PC-3 (cell line): ENCODE data around the gene DYSF. TPM values are rescaled to one million over a fixed set of nuclear protein-coding genes. Genes with fewer than 3 reads are reported as not detected.
"Not testable (repeated sequence)": the region's sequence is repeated elsewhere in the genome, so short reads cannot be mapped to it uniquely, and the experiment has no call there.

Experiments
- ATAC-seq: fragments of 200-7000 bp; cut with Tn5 transposase; 2 replicates; pipeline ENCODE4 v1.9.1; 2020; ENCODE audit warnings: mild to moderate bottlenecking, moderate library complexity
- BruUV-seq: library from RNA; stranded (reverse); fragments of 400-500 nt; replicated peaks from 2 replicates; lab custom pipeline; 2021; lab: Mats Ljungman, UMichigan
- CTCF ChIA-PET: fragments of 300-600 bp; sonication (Branson Sonifier 250); formaldehyde crosslinking; loops from one replicate; lab custom pipeline; 2022; ENCODE audit warnings: antibody characterized with exemption; lab: Charles Lee
- POLR2A ChIA-PET: fragments of 300-600 bp; sonication (Branson Sonifier 250); formaldehyde crosslinking; loops from one replicate; lab custom pipeline; 2022; ENCODE audit warnings: antibody characterized with exemption; ENCODE audit not compliant: unreplicated experiment; lab: Charles Lee
- DNase-seq: peaks from one replicate; pipeline ENCODE4 v3.0.0-alpha.2; 2015
- H2AFZ ChIP-seq: fragments of 300-600 bp; sonication (generic); 2 replicates; pipeline ENCODE4 v1.6.0; 2016; ENCODE audit warnings: antibody characterized with exemption, low read length
- H3F3A ChIP-seq: fragments of 300-600 bp; sonication (generic); one replicate; pipeline ENCODE4 v1.6.0; 2017; ENCODE audit warnings: antibody characterized with exemption, low read length, control low read depth, mild to moderate bottlenecking; ENCODE audit not compliant: unreplicated experiment
- H3K27ac ChIP-seq: fragments of 300-600 bp; sonication (generic); 2 replicates; pipeline ENCODE4 v1.5.1; 2016; ENCODE audit warnings: mild to moderate bottlenecking, low read length
- H3K27me3 ChIP-seq: fragments of 300-600 bp; sonication (generic); 2 replicates; pipeline ENCODE4 v1.6.1; 2016; ENCODE audit warnings: low read length, mixed read lengths
- H3K36me3 ChIP-seq: fragments of 300-600 bp; sonication (generic); 2 replicates; pipeline ENCODE4 v1.6.1; 2016; ENCODE audit warnings: low read depth, mixed run types, low read length, mixed read lengths
- H3K4me1 ChIP-seq: fragments of 300-600 bp; sonication (generic); 2 replicates; pipeline ENCODE4 v1.5.1; 2016; ENCODE audit warnings: low read length; ENCODE audit not compliant: insufficient read depth
- H3K4me2 ChIP-seq: fragments of 300-600 bp; sonication (generic); 2 replicates; pipeline ENCODE4 v1.6.0; 2016; ENCODE audit warnings: low read length
- H3K4me3 ChIP-seq: fragments of 300-600 bp; sonication (generic); 2 replicates; pipeline ENCODE4 v1.5.1; 2016; ENCODE audit warnings: mild to moderate bottlenecking, low read length, mixed read lengths
- H3K79me2 ChIP-seq: fragments of 300-600 bp; sonication (generic); 2 replicates; pipeline ENCODE4 v1.6.1; 2017; ENCODE audit warnings: low read length, mixed read lengths
- H3K9ac ChIP-seq: fragments of 300-600 bp; sonication (generic); 2 replicates; pipeline ENCODE4 v1.6.0; 2016; ENCODE audit warnings: mild to moderate bottlenecking, low read length
- H3K9me2 ChIP-seq: fragments of 300-600 bp; sonication (generic); replicated peaks from 2 replicates; pipeline ENCODE4 v1.6.1; 2016; ENCODE audit warnings: mixed run types, low read length, mixed read lengths
- H3K9me3 ChIP-seq: fragments of 300-600 bp; sonication (generic); 2 replicates; pipeline ENCODE4 v1.6.1; 2016; ENCODE audit warnings: low read length, mixed read lengths
- H4K20me1 ChIP-seq: fragments of 300-600 bp; sonication (generic); 2 replicates; pipeline ENCODE4 v1.6.1; 2016; ENCODE audit warnings: low read length, mixed read lengths
- EZH2 ChIP-seq: fragments of 300-600 bp; sonication (generic); IDR thresholded peaks from one replicate; pipeline ENCODE4 v1.6.1; 2017; ENCODE audit warnings: antibody characterized with exemption, mild to moderate bottlenecking, low read length; ENCODE audit not compliant: unreplicated experiment
- EZH2phosphoT487 ChIP-seq: fragments of 300-600 bp; sonication (generic); IDR thresholded peaks from 2 replicates; pipeline ENCODE4 v1.6.1; 2018; ENCODE audit warnings: mild to moderate bottlenecking, antibody characterized with exemption, low read length, borderline replicate concordance
- intact Hi-C: fragments of 100-400 bp; cut with micrococcal nuclease; formaldehyde crosslinking; loops from 2 replicates; pipeline ENCODE4 v1.9.0; 2023
- total RNA-seq: library from RNA; depleted of rRNA; stranded (reverse); fragments of >200 nt; gene quantifications from 2 replicates; pipeline ENCODE4 v1.2.3, GENCODE V29; 2014
- TF ChIP-seq, protein P1 (sequence below): fragments of 300-600 bp; sonication (generic); conservative IDR thresholded peaks from 2 replicates; pipeline ENCODE4 v1.5.1; 2017; ENCODE audit warnings: antibody characterized with exemption, low read depth, mild to moderate bottlenecking, low read length

The DYSF gene
- total RNA-seq, 1 experiment from 2014 or later = 13.0 TPM

DNA sequence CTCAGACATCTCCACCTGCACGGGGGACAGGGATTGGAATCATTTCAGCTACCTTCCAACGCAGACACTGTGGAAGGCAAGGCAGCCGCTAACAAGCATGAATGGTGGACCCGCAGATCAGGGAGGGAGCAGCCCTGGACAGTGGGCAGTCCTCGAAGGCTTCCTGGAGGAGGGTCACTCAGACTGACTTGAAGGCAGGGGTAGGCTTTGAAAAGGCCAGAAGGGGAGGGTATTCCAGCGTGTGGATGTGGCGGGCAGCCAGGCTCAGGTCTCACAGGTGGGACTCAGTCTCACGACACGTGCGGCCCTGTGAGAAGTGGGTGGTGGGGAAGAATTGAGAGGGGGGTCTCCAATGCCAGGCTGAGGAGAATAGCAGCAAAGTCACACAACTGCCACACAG, 29.9 kb downstream of the DYSF start:
- DNase-seq = no peak
- no peaks in the 10 kb centered on the region for H3K27me3 ChIP-seq
- no peak overlapping the region for H3K4me3 ChIP-seq
- H3K4me2 ChIP-seq = no peak overlapping the region
- H3K4me1 ChIP-seq = no peaks in the 10 kb centered on the region
- no peak overlapping the region for H3K27ac ChIP-seq
- no peak overlapping the region for H3K9ac ChIP-seq
- no peak for TF ChIP-seq EZH2
- no peak for TF ChIP-seq EZH2phosphoT487
- TF ChIP-seq, protein P1, sequence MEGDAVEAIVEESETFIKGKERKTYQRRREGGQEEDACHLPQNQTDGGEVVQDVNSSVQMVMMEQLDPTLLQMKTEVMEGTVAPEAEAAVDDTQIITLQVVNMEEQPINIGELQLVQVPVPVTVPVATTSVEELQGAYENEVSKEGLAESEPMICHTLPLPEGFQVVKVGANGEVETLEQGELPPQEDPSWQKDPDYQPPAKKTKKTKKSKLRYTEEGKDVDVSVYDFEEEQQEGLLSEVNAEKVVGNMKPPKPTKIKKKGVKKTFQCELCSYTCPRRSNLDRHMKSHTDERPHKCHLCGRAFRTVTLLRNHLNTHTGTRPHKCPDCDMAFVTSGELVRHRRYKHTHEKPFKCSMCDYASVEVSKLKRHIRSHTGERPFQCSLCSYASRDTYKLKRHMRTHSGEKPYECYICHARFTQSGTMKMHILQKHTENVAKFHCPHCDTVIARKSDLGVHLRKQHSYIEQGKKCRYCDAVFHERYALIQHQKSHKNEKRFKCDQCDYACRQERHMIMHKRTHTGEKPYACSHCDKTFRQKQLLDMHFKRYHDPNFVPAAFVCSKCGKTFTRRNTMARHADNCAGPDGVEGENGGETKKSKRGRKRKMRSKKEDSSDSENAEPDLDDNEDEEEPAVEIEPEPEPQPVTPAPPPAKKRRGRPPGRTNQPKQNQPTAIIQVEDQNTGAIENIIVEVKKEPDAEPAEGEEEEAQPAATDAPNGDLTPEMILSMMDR = no peak
- H3K9me3 ChIP-seq = no peaks in the 10 kb centered on the region
- CTCF ChIA-PET = no interaction called here
- POLR2A ChIA-PET = no interaction called here
- no peaks in the 10 kb centered on the region for H4K20me1 ChIP-seq
- H3K36me3 ChIP-seq = no peaks in the 10 kb centered on the region
- no peaks in the 10 kb centered on the region for H3F3A ChIP-seq
- no peaks in the 10 kb centered on the region for H3K79me2 ChIP-seq
- ATAC-seq = no peak
- no peak overlapping the region for H2AFZ ChIP-seq
- no TSS peak for BruUV-seq
- H3K9me2 ChIP-seq = no peaks in the 10 kb centered on the region
- intact Hi-C loops = no loop called here

DNA sequence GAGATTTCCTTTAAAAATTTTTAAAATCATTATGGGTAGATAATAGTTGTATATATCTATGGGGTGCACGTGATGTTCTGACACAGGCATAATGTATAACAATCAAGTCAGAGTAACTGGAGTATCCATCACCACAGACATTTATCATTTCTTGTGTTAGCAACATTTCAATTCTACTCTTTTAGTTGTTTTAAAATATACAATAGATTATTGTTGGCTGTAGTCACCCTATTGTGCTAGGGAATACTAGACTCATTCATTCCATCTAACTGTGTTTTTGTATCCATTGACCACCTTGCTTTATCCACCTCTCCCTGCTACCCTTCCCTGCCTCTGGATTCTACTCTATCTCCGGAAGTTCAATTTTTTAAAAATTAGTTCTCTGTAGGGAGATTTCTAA, 31.0 kb downstream of the DYSF start:
- intact Hi-C loops = no loop called here
- Histone ChIP-seq H3K4me1 (no peaks in the 10 kb centered on the region), H3K9ac (no peak overlapping the region), H3K36me3 (no peaks in the 10 kb centered on the region), H3K27ac (no peak overlapping the region), H3K9me2 (no peaks in the 10 kb centered on the region), H2AFZ (no peak overlapping the region), H3K9me3 (no peaks in the 10 kb centered on the region), H4K20me1 (no peaks in the 10 kb centered on the region), H3K4me3 (no peak overlapping the region), H3K79me2 (no peaks in the 10 kb centered on the region), H3K27me3 (no peaks in the 10 kb centered on the region), H3K4me2 (no peak overlapping the region), H3F3A (no peaks in the 10 kb centered on the region)
- ChIA-PET CTCF (no interaction called here), POLR2A (no interaction called here)
- DNase-seq (no peak), ATAC-seq (no peak)
- TF ChIP-seq EZH2 (no peak), EZH2phosphoT487 (no peak)
- TF ChIP-seq, protein P1 = no peak
- no TSS peak for BruUV-seq

DNA sequence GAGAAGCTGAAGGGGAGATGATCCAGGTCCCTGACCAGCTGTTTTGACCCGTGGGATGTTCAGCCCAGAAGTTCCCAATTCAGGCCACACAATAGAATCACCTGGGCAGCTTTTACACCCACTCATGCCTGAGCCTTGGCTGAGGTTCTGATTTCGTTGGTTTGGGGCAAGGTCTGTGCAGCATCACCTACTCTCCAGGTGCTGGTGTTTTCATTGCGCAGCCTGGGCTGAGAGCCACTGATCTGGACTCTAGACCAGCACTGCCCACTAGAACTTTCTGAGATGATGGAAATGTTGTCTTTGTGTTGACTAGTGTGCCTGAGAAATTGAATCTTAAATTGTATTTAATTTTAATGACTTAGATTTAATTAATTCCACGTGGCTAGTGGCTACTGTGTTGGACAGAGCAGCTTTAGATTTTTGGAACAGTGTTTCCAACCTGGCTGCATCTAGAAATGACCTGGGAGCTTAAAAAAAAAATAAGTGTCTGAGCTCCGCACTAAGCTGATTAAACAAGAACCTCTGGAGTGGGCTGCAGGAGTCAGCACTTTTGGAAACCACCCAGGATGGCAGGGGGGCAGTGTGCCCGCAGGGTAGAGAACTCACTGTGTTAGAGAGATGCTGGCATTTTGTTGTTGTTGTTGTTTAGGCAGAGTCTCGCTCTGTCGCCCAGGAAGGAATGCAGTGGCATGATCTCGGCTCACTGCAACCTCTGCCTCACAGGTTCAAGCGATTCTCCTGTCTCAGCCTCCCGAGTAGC, 33.7 kb downstream of the DYSF start:
- no TSS peak for BruUV-seq
- CTCF ChIA-PET = no interaction called here
- DNase-seq = no peak

DNA sequence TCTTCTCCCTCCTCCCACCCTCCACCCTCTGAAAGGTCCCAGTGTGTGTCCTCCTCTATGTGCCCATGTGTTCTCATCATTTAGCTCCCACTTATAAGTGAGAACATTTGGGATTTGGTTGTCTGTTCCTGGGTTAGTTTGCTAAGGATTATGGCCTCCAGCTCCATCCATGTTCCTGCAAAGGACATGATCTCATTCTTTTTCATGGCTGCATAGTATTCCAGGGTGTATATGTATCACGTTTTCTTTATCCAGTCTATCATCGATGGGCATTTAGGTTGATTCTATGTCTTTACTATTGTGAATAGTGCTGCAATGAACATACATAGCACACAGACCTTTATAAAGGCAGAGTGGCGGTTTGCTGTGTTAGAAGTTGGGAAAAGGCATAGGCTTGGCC, 38.2 kb downstream of the DYSF start:
- H3K9ac ChIP-seq, CTCF ChIA-PET, H3K9me3 ChIP-seq, H4K20me1 ChIP-seq, ATAC-seq, POLR2A ChIA-PET, DNase-seq, H3K4me3 ChIP-seq, H3K9me2 ChIP-seq, BruUV-seq, H3F3A ChIP-seq, H3K79me2 ChIP-seq, intact Hi-C loops, H3K27me3 ChIP-seq, H3K36me3 ChIP-seq: not testable (repeated sequence)
- H3K27ac ChIP-seq = peak overlapping the region; percentile 75
- peak overlapping the region; percentile 67 for H3K4me2 ChIP-seq
- peaks cover 18% of the 10 kb centered on the region for H3K4me1 ChIP-seq
- H2AFZ ChIP-seq = peak overlapping the region; percentile 69; the same call in 1 of the 2 replicates

More for the DNA sequence above, 33.7 kb downstream of the DYSF start:
- intact Hi-C loops = no loop called here
- Histone ChIP-seq H3K36me3 (no peaks in the 10 kb centered on the region), H3K4me3 (no peak overlapping the region), H3K9me3 (no peaks in the 10 kb centered on the region), H3K4me2 (no peak overlapping the region), H3K9ac (no peak overlapping the region), H2AFZ (no peak overlapping the region), H4K20me1 (no peaks in the 10 kb centered on the region), H3F3A (no peaks in the 10 kb centered on the region), H3K27me3 (no peaks in the 10 kb centered on the region), H3K79me2 (no peaks in the 10 kb centered on the region), H3K9me2 (no peaks in the 10 kb centered on the region), H3K4me1 (peaks cover 5% of the 10 kb centered on the region), H3K27ac (no peak overlapping the region)
- TF ChIP-seq, protein P1 = no peak
- no peak for TF ChIP-seq EZH2
- no peak for TF ChIP-seq EZH2phosphoT487
- no peak for ATAC-seq
- POLR2A ChIA-PET = no interaction called here
